ENCODE measurements around the gene LIPJ. TPM values are rescaled to one million over a fixed set of nuclear protein-coding genes. Genes with fewer than 3 reads are reported as not detected.

The LIPJ gene, protein sequence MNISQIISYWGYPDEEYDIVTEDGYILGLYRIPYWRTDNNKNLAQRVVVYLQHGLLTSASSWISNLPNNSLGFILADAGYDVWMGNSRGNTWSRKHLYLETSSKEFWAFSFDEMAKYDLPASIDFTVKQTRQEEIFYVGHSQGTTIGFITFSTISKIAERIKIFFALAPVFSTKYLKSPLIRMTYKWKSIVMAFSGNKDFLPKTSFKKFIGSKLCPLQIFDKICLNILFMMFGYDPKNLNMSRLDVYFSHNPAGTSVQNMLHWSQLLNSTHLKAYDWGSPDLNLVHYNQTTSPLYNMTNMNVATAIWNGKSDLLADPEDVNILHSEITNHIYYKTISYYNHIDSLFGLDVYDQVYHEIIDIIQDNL
- total RNA-seq = 0.18 TPM in 1 of 2 replicates, not detected in the other

DNA sequence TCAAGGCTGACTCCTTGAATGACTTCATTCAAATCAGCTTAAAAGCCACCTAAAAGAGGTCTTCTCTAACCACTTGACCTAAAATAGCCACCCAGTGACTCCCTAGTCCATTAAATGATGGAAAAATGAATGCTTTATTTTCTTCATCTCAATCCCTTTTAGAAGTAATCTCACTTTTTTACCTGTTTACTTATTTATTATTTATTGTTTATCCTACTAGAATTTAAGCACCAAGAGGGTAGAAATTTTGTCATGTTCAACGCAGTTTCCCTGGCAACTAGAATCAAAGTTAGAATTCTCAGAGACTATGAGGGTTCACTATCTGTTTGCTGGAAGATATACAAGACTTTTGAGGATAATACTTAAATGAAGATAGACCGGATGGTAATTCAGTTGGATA lies at the start of gene LIPJ:
TSS of gene LIPJ (plus strand) at position 301 of the 400 bp plus-strand sequence. CDS start 3,926 bp downstream, outside the sequence.
- intact Hi-C loops (cut with micrococcal nuclease) = no loop called here

- intact Hi-C loops (cut with micrococcal nuclease) = no loop called here
Observed at GRCh38 chr10:88537322-88537721, 49.2 kb upstream of the LIPJ start.

- intact Hi-C loops (cut with micrococcal nuclease) = no loop called here
Observed at GRCh38 chr10:88538048-88538447, 48.5 kb upstream of the LIPJ start.

DNA sequence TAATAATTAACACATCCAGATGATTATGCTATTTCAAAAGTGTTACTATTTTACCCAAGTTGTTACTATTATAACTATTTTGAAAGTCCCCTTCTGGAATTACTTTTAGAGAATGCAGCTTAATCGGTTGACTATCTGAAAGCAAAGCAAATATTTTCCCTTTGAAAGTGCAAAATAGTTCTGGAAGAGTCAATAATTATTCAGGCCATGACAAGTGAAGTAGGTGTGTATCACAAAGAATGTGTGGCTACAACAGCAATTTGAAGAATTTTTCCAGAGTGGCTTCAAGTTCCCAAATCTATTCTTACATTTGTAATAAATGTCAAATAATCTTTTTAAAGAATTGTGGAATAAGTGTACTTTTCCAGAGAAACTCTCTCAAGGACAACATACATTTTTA lies 46.2 kb upstream of the LIPJ start:
- intact Hi-C loops (cut with micrococcal nuclease) = no loop called here

DNA sequence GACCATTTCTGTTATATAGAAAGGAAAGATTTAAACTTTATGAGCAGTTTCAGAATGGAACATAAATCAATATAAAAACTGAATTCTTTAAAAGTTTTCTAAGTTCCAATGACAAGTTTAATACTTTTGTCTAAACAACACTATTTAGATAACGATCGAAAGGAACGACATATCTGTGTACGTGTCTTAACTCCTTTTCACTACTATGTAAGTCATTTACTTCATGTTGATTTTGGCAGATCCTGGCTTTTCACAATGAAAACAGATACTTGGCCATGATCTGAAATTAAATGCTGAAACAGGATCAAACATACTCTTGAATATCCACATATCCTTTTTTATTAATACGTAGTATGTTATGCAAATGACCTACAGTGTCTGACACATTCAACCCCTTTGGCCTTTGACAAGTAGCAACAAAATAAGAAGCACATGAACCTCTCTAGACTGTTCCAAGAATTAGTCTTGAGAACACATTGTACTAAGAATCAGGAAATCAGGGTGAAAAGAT lies 45.4 kb upstream of the LIPJ start:
- intact Hi-C loops (cut with micrococcal nuclease) = no loop called here

GRCh38 chr10:88542522-88542921 lies 44.0 kb upstream of the LIPJ start:
- intact Hi-C loops (cut with micrococcal nuclease) = no loop called here

DNA sequence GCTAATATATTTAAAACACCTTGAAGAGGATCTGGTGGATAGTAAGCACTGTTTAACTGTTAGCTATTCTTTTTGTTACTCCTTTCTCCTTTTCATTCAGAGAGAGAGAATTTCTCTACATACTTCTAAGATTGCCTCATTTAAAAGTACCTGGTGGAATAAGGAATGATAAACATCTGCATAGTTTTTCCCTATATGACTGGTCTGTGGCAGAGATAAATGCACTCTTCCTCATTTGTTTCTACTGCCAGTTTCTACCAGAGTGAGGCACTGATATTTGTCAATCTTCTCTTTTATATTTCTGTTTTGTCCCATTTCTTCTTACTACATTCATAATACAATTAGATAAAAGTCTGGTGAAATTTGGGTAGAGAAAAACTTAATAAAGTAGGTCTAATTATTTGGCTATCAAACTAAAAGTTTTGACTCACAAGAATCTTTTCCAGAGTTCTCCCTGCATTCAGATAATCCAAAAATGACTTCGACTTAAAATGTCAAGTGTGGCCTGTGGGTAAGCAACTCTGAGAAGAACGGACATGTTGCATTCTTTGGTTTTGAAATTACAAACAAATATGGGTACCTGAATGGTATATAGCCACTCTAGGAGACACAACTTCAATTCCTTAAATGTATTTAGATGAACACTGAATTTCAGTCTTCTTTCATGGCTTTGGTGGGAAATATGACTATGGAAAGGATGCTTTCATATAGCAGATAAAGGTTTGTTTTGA lies 42.3 kb upstream of the LIPJ start:
- intact Hi-C loops (cut with micrococcal nuclease) = no loop called here

DNA sequence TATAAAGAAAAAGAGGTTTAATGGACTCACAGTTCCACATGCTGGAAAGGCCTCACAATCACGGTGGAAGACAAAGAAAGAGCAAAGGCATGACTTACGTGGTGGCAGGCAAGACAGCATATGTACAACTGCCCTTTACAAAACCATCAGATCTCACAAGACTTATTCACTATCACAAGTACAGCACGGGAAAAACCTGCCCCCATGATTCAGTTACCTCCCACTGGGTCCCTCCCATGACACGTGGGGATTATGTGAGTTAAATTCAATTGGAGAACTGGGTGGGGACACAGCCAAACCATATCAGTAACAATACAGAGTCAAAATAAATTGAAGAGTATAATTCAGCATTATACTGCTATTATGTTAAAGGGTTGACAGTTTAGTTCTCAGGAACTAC lies 41.2 kb upstream of the LIPJ start:
- intact Hi-C loops (cut with micrococcal nuclease) = loop anchor here (5.0 kb wide), 1 partner anchor 158 kb away; no protein-coding TSS in a partner anchor

DNA sequence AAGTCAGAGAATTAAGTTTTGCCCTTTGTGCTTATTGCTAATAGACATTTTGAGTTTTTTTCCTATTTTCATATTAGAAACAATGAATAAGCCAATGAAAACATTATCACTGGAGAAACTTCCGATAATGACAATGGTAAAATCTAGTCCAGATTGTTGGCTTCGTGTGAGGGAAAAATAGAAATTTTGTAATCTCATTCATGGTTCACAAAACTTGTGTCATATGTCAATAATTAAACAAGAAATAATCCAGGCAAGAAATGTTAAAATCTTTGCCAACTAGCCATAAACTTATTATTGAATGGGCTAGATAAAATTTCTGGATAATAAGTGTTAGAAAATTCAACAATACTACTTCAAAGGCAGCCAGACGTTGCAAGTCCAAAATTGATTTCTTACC lies 40.1 kb upstream of the LIPJ start:
- intact Hi-C loops (cut with micrococcal nuclease) = loop anchor here (5.0 kb wide), 1 partner anchor 159 kb away; no protein-coding TSS in a partner anchor

DNA sequence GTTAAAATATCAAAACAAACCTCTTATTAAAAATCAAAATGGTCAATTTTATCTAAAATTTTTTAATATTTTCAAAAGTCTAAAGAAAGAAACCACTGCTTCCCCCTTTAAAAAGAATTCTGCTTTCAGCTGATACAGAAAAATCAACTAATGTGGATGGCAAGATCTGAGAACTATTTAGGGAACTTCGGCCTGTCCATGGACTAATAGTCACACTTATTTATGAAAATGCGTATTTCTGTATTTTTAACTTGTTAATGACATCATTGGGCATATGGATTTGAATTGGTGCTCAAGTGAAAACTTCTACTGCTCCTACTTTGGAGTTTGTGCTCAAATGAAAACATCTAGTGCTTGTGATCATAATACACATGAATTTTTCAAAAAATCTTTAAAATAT lies 35.3 kb upstream of the LIPJ start:
- intact Hi-C loops (cut with micrococcal nuclease) = loop anchor here (10.0 kb wide), 1 partner anchor 436 kb away; no protein-coding TSS in a partner anchor

GRCh38 chr10:88553116-88553752 lies 33.3 kb upstream of the LIPJ start:
- intact Hi-C loops (cut with micrococcal nuclease) = loop anchor here (1.0 to 10.0 kb wide), 5 partner anchors 438 to 896 kb away; partner anchors contain the start of gene ATAD1

GRCh38 chr10:88555190-88555908 lies 31.2 kb upstream of the LIPJ start:
- intact Hi-C loops (cut with micrococcal nuclease) = loop anchor here (10.0 kb wide), 1 partner anchor 441 kb away; no protein-coding TSS in a partner anchor

GRCh38 chr10:88557256-88557655 lies 29.3 kb upstream of the LIPJ start:
- intact Hi-C loops (cut with micrococcal nuclease) = loop anchor here (10.0 kb wide), 1 partner anchor 442 kb away; no protein-coding TSS in a partner anchor

DNA sequence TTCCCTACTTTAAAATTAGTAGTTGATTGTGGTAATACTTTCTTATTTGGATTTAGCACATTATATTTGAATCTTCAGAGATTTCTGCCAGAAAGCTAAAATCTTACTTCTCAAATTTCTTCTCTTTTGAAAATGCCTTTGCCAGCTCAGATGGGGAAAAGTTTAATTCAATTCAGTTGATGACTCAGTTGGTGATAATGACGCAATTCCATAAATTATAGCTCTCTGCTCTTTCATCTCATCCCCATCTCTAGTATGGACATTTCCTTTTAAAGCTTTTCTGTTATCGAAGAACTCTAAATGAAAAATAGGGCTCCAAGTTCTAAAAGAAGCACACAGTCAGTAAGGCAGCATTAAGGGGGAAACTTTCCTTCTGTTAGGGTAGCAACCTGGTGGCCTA lies 28.9 kb upstream of the LIPJ start:
- intact Hi-C loops (cut with micrococcal nuclease) = loop anchor here (10.0 kb wide), 1 partner anchor 443 kb away; no protein-coding TSS in a partner anchor

- intact Hi-C loops (cut with micrococcal nuclease) = loop anchor here (10.0 kb wide), 1 partner anchor 253 kb away; no protein-coding TSS in a partner anchor
Observed at GRCh38 chr10:88562152-88562551, 24.4 kb upstream of the LIPJ start.

GRCh38 chr10:88565072-88565471 lies 21.5 kb upstream of the LIPJ start:
- intact Hi-C loops (cut with micrococcal nuclease) = loop anchor here (10.0 kb wide), 1 partner anchor 250 kb away; no protein-coding TSS in a partner anchor

DNA sequence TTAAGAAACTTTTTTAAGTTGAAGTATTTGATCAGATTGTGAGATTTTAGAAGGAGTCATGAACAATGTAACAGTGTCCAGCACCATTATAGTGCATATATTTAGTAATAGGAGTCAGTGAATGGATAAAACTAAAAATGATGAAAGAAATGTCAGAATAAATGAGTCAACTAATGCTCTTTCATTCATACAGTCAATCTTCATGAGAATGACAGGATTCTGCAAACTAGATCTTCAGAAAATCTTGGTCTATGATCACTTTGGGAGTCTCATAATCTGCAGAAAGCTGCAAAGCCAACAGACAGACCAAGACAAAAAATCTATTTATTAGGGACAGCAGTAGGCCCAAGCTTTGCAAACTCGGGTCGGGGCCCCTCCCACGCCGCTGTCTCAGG lies 4.2 kb upstream of the LIPJ start:
- intact Hi-C loops (cut with micrococcal nuclease) = no loop called here

DNA sequence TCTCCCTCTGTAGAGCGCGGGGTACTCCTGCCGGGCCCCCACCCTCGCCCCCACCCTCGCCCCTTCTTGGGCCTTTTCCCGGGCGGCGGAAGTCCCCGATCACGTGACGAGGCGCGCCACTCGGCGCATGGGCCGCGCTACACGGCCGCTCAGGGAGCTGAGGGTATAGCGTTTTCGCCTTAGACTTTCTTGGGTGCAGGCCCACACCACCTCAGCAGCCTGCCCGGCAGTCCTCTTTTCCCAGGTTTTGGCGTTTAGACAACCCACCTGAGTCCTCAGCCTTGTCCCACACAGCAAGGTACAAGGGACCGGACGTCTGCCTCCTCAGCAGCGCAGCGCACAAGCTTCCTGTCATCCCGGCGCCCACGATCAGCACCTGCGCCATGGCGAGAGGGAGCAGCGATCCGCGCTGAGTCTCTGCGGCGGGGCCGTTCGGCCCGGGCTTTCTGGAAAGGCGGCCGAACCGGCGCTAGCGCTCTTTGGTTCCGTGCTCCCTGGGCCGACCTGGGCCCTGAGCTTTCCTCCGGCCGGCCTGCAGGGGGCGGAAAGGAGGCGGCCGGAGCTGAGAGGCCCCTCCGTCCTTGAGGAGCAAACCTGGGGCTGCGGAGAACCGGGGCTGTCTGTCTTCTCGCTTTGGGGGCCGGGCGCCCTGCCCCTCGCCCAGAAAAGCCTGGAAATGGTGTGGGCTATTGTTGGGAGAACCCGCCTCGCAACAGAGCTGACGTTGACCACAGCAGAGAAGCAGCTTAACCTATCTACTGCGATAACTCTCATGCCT lies 3.6 kb upstream of the LIPJ start, which contains the start of gene RNLS:
TSS of gene RNLS (minus strand) at position 513 of the 778 bp plus-strand sequence.
- intact Hi-C loops (cut with micrococcal nuclease) = no loop called here

GRCh38 chr10:88583584-88583957 lies 3.0 kb upstream of the LIPJ start:
- intact Hi-C loops (cut with micrococcal nuclease) = no loop called here

DNA sequence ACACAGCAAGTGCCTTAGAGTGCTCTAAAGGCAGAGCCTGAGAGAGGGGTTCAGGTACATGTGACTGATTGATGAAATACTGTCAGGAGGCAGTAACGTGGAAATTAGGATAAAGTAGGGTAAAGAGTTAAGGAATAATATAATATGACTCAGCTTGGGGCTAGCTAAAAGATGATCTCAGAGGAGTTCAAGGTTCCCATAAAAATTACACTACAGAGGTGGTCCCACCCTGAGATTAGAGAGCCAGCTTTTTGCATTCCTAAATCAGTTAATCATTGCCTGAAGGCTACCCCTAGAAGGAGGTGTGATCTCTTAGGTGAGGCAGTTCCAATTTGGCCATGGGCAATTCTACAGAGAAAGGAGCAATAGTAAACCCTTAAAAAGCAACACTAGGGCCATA lies 5.8 kb downstream of the LIPJ start:
- intact Hi-C loops (cut with micrococcal nuclease) = no loop called here
